Measurements from ENCODE around the gene SETD5. TPM values are rescaled to one million over a fixed set of nuclear protein-coding genes. Genes with fewer than 3 reads are reported as not detected.

The SETD5 gene
- total and polyA plus RNA-seq, 11 donors, result 28.2 to 84.2 (median 47.6) TPM

- Histone ChIP-seq H3K4me1 (peaks cover 26 to 76% (median 69%) of the 10 kb centered on the region in 12 donors), H3K36me3 (peaks cover 0 to 8% (median 5%) of the 10 kb centered on the region in 9 donors), H3K4me3 (peak overlapping the region in 11 of 12 donors; percentile 78 to 98 (median 90)), H3K27ac (peak overlapping the region in 11 of 12 donors; percentile 95 to 99 (median 99)), H3K27me3 (no peaks in the 10 kb centered on the region), H3K9me3 (no peaks in the 10 kb centered on the region)
- intact Hi-C loops (cut with DNase I), result loop anchor here in 6 of 10 donors (2.0 to 5.0 kb wide), 2 partner anchors 23 to 37 kb away; partner anchors contain the start of gene THUMPD3 (in 4 of the 6)
- no peak for TF ChIP-seq POLR2A (IDR thresholded peaks at IDR 0.05)
- TF ChIP-seq CTCF (IDR thresholded peaks at IDR 0.05), result peak in 5 of 12 donors; percentile 12 to 49 (median 30)
- 0 to 2% (median 1%) methylated on average over 3 of the region's 3 CpGs for WGBS, 4 donors
- ATAC-seq (peak; percentile 19 to 35 (median 28)), DNase-seq (peak; percentile 74 to 93 (median 82))
These were observed 2.3 kb downstream of the SETD5 start for GRCh38 chr3:9399746-9400145.

GRCh38 chr3:9400616-9401015 is 3.2 kb downstream of the SETD5 start:
- H3K36me3 ChIP-seq, result no peaks in the 10 kb centered on the region
- WGBS, 4 donors, result 15 to 34% (median 26%) methylated on average over 3 of the region's 3 CpGs
- TF ChIP-seq CTCF (IDR thresholded peaks at IDR 0.05) (no peak), POLR2A (IDR thresholded peaks at IDR 0.05) (no peak)
- peak overlapping the region in 4 of 12 donors; percentile 5 to 94 (median 89) for H3K4me3 ChIP-seq
- no peaks in the 10 kb centered on the region for H3K9me3 ChIP-seq
- H3K27me3 ChIP-seq, result no peaks in the 10 kb centered on the region
- intact Hi-C loops (cut with DNase I), result loop anchor here in 1 of 10 donors (2.0 kb wide), 1 partner anchor 22 kb away; no protein-coding TSS in a partner anchor
- ATAC-seq (no peak), DNase-seq (no peak)
- H3K27ac ChIP-seq, result peak overlapping the region in 9 of 12 donors; percentile 97 to 99 (median 99)
- H3K4me1 ChIP-seq, result peaks cover 27 to 76% (median 69%) of the 10 kb centered on the region in 12 donors

- Histone ChIP-seq H3K9me3 (no peaks in the 10 kb centered on the region), H3K27ac (peak overlapping the region in 7 of 12 donors; percentile 3 to 99 (median 36)), H3K36me3 (no peaks in the 10 kb centered on the region), H3K4me1 (peaks cover 24 to 83% (median 75%) of the 10 kb centered on the region in 12 donors), H3K27me3 (no peaks in the 10 kb centered on the region), H3K4me3 (peak overlapping the region in 4 of 12 donors; percentile 3 to 10 (median 6))
- no peak for TF ChIP-seq POLR2A (IDR thresholded peaks at IDR 0.05)
- TF ChIP-seq CTCF (IDR thresholded peaks at IDR 0.05), result no peak
- intact Hi-C loops (cut with DNase I), result loop anchor here in 1 of 10 donors (2.0 kb wide), 1 partner anchor 21 kb away; no protein-coding TSS in a partner anchor
- WGBS, 4 donors, result 44 to 49% (median 46%) methylated on average over 4 of the region's 4 CpGs
- ATAC-seq (no peak), DNase-seq (no peak)
These were observed 4.6 kb downstream of the SETD5 start for GRCh38 chr3:9401986-9402385.

GRCh38 chr3:9402410-9403228 is 5.2 kb downstream of the SETD5 start:
- 18 to 24% (median 19%) methylated on average over 3 of the region's 3 CpGs for WGBS, 4 donors
- peaks cover 29 to 89% (median 81%) of the 10 kb centered on the region in 12 donors for H3K4me1 ChIP-seq
- intact Hi-C loops (cut with DNase I), result no loop called here
- no peaks in the 10 kb centered on the region for H3K9me3 ChIP-seq
- no peaks in the 10 kb centered on the region for H3K27me3 ChIP-seq
- peak in 1 of 4 donors; percentile 12 for ATAC-seq
- H3K27ac ChIP-seq, result peak overlapping the region in 8 of 12 donors; percentile 3 to 99 (median 36)
- DNase-seq, result peak in 3 of 5 donors; percentile 23 to 55 (median 48)
- no peak for TF ChIP-seq CTCF (IDR thresholded peaks at IDR 0.05)
- no peak for TF ChIP-seq POLR2A (IDR thresholded peaks at IDR 0.05)
- H3K36me3 ChIP-seq, result no peaks in the 10 kb centered on the region
- H3K4me3 ChIP-seq, result peak overlapping the region in 4 of 12 donors; percentile 3 to 10 (median 6)
